AG09319 (cell line): ENCODE results near the gene SOWAHA.

ENCODE experiments used
- DNase-seq: peaks from one replicate; pipeline ENCODE4 v3.0.0-alpha.2; 2010; ENCODE audit warnings: low read depth; ENCODE audit errors: extremely low read depth
- TF ChIP-seq, protein P1 (sequence below): IDR thresholded peaks from 2 replicates; pipeline ENCODE4 v1.5.1; 2011; ENCODE audit warnings: low read depth, mild to moderate bottlenecking, inconsistent platforms, low read length, moderate library complexity

SOWAHA gene

DNA sequence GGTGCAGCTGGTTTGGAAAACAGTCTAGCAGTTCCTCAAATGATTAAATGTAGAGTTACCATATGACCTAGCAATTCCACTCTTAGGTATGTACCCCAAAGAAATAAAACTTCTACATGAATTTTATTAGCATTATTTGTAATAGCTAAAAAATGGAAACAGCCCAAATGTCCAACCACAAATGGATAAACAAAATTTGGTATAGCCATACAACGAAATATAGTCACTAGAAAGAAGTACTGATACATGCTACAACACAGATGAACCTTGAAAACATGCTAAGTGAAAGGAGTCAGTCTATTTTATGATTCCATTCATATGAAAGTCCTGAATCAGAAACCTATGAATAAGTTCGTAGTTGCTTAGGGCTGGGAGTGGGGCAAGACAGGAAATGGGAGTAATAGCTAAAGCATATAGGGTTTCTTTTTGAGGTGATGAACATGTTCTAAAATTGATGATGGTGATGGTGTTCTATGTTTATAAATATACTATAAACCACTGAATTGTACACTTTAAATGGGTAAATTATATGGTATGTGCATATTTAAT, 46.9 kb downstream of the SOWAHA start:
- DNase-seq = no peak
- TF ChIP-seq, protein P1, sequence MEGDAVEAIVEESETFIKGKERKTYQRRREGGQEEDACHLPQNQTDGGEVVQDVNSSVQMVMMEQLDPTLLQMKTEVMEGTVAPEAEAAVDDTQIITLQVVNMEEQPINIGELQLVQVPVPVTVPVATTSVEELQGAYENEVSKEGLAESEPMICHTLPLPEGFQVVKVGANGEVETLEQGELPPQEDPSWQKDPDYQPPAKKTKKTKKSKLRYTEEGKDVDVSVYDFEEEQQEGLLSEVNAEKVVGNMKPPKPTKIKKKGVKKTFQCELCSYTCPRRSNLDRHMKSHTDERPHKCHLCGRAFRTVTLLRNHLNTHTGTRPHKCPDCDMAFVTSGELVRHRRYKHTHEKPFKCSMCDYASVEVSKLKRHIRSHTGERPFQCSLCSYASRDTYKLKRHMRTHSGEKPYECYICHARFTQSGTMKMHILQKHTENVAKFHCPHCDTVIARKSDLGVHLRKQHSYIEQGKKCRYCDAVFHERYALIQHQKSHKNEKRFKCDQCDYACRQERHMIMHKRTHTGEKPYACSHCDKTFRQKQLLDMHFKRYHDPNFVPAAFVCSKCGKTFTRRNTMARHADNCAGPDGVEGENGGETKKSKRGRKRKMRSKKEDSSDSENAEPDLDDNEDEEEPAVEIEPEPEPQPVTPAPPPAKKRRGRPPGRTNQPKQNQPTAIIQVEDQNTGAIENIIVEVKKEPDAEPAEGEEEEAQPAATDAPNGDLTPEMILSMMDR = no peak

DNA sequence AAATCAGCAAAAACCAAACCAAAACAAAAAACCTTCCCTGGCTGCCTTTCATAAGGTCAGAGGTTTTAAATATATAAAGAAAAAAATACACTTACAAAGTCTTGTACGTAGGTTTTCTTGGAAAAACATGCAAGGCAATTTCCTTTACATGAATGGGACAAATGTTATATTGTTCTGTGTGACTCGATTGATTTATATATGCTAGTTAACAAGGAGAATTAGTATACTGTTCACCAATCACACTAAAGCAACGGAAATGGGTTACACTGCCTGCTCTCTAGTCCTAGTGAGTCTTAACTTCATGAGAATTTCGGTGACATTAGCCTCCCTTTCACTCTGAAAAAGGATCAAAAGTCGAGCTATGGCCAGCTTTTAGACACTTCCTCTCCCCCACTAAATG, 47.6 kb downstream of the SOWAHA start:
- DNase-seq = no peak
- TF ChIP-seq, protein P1 = no peak

DNA sequence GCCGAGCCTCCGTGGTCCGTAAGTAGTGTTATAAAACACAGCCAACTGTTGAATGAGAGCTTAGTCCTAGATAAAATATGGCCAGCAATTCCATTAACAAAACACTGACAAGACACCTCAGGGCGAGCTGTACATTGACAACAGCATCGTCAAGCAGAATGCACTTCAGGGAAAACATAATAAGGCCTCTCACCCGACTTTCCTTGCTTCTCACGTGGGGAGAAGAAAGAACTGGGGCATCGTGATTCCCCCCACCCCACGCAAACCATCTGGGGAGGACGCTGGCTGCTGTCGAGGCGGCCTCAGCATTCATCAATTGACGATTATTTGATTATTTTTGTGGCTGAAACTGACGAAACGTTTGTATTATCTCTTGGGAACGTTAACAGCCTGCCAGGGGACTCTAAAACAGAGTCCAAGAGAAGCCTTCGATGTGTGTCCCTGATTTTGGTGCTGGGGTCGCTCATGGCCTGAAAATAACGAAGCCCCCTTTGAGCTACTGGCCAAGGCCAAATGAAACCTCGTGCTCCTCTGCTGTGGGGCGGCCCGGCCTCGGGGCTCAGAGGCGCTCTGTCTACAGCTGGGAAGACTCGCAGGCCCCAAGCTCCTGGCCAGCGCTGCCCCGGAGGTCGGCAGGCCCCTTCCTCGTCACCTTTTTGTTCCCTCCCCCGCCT, 52.7 kb downstream of the SOWAHA start:
- TF ChIP-seq, protein P1 = no peak
- no peak for DNase-seq
